ENCODE measurements around the gene PEX14.

DNA sequence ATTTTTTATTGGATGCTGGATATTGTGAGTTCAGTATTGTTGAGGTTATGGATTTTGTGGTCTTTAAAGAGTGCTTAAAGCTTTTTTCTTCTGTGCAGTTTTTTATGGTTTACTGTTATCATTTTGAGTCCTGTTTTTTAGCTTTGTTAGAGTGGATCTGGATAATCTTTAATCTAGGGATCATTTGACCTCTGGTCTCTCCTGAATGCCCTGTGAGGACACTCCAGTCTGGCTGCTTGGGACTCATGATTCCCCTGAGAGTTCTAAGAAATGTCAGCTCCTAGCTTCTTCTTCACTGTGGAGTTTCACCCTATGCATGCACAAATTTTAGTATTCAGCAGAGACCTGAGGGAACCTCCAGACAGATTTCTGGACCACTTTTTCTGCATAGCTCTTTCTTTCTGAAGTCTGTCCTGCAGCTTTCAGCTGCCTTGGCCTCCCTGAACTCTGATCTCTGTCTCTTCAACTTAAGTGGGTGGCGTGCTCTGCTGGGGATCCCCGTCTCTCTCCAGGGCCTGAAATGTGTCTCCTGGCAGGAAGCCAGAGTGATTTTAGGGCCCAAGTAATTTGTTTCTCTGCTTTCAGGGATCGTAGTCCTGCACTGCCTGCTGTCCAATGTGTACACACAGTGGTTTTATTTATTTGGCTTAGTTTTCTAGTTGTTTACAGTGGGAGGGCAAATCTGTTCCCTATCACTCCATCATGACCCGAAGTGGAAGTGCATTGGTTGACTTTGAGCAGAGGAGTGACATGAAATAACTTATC is 14.7 kb downstream of the PEX14 start:
- TF ChIP-seq, protein P1, sequence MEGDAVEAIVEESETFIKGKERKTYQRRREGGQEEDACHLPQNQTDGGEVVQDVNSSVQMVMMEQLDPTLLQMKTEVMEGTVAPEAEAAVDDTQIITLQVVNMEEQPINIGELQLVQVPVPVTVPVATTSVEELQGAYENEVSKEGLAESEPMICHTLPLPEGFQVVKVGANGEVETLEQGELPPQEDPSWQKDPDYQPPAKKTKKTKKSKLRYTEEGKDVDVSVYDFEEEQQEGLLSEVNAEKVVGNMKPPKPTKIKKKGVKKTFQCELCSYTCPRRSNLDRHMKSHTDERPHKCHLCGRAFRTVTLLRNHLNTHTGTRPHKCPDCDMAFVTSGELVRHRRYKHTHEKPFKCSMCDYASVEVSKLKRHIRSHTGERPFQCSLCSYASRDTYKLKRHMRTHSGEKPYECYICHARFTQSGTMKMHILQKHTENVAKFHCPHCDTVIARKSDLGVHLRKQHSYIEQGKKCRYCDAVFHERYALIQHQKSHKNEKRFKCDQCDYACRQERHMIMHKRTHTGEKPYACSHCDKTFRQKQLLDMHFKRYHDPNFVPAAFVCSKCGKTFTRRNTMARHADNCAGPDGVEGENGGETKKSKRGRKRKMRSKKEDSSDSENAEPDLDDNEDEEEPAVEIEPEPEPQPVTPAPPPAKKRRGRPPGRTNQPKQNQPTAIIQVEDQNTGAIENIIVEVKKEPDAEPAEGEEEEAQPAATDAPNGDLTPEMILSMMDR (IDR thresholded peaks at IDR 0.05 in 4 of 5, conservative IDR thresholded peaks at IDR 0.05 in 1 of 5), result no peak
- TF ChIP-seq POLR2A (IDR thresholded peaks at IDR 0.05), result no peak
